ENCODE results near the gene RIN3. TPM values are rescaled to one million over a fixed set of nuclear protein-coding genes. Genes with fewer than 3 reads are reported as not detected.
A peak's percentile ranks its signal among the peaks of the same experiment; 100 is the strongest.

RIN3 gene
- total RNA-seq, 4 donors from 2014 or later = 3.0 to 8.7 (median 7.5) TPM

DNA sequence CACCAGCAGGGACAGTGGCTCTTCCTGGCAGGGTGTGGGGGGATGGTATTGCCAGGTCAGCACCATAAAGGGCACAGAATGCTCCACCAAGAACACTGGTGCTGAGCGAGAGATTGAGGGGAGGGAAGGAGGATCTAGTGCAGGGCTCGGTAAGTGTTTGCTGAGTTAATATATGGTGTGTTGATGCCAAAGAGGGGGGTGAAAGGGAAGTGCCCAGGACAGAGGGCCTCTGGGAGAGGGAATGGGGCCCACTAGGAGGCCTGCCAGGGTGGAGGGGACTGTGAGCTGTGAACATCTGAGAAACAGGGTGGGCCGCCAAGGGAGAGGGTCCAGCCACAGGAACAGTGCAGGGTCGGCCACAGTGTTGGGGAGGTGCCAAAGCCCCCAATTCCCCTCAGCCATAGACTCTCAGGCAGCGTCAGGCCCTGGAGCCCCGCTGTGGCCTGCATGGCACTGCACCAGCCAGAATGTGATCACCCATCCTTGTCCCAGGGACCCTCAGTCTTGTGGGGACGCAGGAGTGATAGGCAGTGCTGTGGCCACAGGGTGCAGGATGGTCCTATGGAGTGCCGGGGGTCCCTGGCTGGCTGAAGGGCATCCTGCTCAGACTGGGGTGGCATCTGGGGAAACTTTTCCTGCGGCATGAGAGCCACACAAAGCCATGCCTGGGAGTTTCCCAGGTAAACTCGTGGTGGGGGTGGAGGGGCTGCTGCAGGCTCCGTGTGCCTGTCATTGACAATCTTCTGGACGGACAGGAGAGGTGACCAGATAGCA, 11.9 kb downstream of the RIN3 start:
- WGBS, 2 donors = 87 to 89% methylated on average over 12 of the region's 12 CpGs
- DNase-seq (ENCODE audit: low spot score in 2 of 2) = peak in 1 of 2 donors; percentile 78
- intact Hi-C loops (cut with DNase I; ENCODE audit: low total_unique reads) = no loop called here
- TF ChIP-seq, protein P1, sequence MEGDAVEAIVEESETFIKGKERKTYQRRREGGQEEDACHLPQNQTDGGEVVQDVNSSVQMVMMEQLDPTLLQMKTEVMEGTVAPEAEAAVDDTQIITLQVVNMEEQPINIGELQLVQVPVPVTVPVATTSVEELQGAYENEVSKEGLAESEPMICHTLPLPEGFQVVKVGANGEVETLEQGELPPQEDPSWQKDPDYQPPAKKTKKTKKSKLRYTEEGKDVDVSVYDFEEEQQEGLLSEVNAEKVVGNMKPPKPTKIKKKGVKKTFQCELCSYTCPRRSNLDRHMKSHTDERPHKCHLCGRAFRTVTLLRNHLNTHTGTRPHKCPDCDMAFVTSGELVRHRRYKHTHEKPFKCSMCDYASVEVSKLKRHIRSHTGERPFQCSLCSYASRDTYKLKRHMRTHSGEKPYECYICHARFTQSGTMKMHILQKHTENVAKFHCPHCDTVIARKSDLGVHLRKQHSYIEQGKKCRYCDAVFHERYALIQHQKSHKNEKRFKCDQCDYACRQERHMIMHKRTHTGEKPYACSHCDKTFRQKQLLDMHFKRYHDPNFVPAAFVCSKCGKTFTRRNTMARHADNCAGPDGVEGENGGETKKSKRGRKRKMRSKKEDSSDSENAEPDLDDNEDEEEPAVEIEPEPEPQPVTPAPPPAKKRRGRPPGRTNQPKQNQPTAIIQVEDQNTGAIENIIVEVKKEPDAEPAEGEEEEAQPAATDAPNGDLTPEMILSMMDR (IDR thresholded peaks at IDR 0.05) = no peak
- TF ChIP-seq POLR2A (IDR thresholded peaks at IDR 0.05) = no peak
- H3K4me3 ChIP-seq (ENCODE audit: low read depth, poor library complexity, severe bottlenecking) = no peak overlapping the region

DNA sequence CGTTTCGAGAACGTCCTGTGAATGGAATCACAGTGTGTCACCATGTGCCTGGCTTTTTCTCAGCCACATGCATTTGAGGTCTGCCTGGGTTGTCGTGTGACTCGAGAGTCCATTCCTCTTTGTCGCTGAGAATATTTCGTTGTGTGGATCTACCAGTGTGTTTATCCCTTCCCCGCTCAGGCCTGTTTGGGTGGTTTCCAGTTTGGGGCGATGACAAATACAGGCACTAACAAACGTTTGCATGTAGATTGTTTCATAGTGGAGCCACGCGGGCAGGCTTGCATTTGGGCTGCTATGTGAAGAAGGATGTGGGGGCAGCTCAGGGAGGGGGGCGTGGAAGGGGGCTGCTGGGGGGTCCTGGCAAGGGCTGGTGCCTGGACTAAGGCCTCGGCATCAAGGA, 14.1 kb downstream of the RIN3 start:
- intact Hi-C loops (cut with DNase I; ENCODE audit: low total_unique reads) = no loop called here
- no peak for TF ChIP-seq POLR2A (IDR thresholded peaks at IDR 0.05)
- TF ChIP-seq, protein P1 (IDR thresholded peaks at IDR 0.05) = no peak
- H3K4me3 ChIP-seq (ENCODE audit: low read depth, poor library complexity, severe bottlenecking) = no peak overlapping the region
- DNase-seq (ENCODE audit: low spot score in 2 of 2) = no peak
- 80 to 84% methylated on average over 14 of the region's 14 CpGs for WGBS, 2 donors

DNA sequence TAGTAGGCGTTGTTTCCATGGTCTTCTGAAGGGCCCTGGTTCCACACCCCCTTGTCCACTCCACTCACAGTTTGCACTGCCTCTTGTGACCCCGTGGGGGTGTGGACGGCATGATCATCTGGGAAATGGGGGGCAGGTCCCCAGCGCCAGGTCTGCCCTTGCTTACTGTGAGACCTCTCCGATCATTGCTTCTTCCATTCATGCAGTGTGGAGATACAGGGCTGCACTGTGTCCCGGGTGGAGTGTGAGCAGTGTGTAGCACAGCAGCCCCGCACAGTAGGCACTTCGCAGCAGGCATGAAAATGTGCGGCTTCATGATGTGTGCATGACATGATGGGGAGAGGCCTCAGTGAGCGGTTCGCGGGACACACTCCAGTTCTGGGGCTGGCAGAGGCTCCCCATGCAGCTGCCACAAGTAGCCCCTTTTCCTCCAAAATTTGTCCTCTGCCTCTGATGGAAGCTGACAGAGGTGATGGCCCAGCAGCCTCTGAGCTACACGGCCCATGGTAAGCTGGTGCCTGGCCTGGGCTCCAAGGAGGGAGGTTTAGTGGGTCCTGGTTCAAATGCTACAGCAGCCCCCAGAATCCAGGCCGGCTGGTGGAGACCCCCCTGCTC, 15.0 kb downstream of the RIN3 start:
- H3K4me3 ChIP-seq (ENCODE audit: low read depth, poor library complexity, severe bottlenecking) = no peak overlapping the region
- no peak for TF ChIP-seq POLR2A (IDR thresholded peaks at IDR 0.05)
- TF ChIP-seq, protein P1 (IDR thresholded peaks at IDR 0.05) = no peak
- peak in 1 of 2 donors; percentile 83 for DNase-seq (ENCODE audit: low spot score in 2 of 2)
- 94 to 96% methylated on average over 10 to 14 of the region's 14 CpGs for WGBS, 2 donors
- intact Hi-C loops (cut with DNase I; ENCODE audit: low total_unique reads) = no loop called here

DNA sequence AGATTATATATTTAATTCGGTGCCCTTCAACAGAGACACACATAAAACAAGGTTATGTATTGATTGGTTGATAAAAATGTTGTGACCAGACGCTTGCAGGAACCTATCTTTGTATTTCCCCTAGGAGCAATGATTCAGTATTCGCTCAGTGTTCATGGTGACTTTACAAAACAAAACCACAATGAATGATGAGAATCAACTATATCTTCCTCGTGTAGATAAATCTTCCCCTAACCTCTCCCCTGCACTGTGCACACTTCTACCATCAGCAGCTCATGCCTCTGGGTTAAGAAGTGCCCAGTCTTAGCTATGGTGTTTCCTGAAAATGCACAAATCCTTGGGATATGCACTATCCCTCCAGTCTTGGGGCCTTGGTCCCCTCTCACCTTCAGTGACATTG, 16.3 kb downstream of the RIN3 start:
- no peak overlapping the region for H3K4me3 ChIP-seq (ENCODE audit: low read depth, poor library complexity, severe bottlenecking)
- intact Hi-C loops (cut with DNase I; ENCODE audit: low total_unique reads) = no loop called here
- no peak for TF ChIP-seq POLR2A (IDR thresholded peaks at IDR 0.05)
- TF ChIP-seq, protein P1 (IDR thresholded peaks at IDR 0.05) = no peak
- WGBS, 2 donors = 70 to 79% methylated on average over 4 of the region's 4 CpGs
- no peak for DNase-seq (ENCODE audit: low spot score in 2 of 2)

DNA sequence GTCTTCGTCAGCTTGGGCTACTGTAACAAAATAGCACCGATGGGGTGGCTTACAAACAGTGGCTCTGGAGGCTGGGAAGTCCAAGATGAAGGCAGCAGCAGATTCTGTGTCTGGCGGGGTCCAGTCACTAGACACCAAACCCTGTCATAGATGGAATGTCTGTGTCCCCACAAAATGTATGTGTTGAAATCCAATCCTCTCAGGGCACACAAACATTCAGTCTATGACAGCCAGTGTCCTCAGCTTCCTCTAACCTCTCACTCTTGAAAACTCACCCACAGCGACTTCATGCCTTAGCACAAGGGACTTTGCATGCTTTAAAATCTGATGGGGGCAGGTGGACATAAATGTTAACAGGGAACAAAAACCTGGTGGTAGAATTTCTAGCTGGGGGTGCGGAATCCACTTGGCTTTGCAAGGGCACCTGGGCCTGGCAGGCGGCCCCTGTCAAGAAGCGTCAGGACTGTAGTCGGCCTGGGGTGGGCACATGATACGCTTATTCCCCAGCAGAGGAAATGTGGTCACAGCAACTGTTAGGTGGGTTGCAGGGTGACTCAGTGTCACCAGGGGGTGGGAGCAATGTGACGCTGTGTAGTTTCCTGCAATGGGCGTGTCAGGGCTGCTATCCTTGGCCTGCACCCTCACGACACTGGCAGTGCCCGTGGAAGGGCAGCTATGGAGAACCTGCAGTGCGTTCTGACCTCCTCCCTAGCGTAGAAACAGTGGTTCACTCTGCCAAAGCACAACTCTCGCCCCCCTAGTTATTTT, 17.7 kb downstream of the RIN3 start:
- no peak for TF ChIP-seq POLR2A (IDR thresholded peaks at IDR 0.05)
- TF ChIP-seq, protein P1 (IDR thresholded peaks at IDR 0.05) = no peak
- WGBS, 2 donors = 85 to 88% methylated on average over 16 of the region's 16 CpGs
- no peak for DNase-seq (ENCODE audit: low spot score in 2 of 2)
- no peak overlapping the region for H3K4me3 ChIP-seq (ENCODE audit: low read depth, poor library complexity, severe bottlenecking)
- intact Hi-C loops (cut with DNase I; ENCODE audit: low total_unique reads) = no loop called here
